MM.1S (cell line): ENCODE measurements around the gene ZNF177.

Source experiments
- EZH2 ChIP-seq: fragments of 300-600 bp; sonication (generic); optimal IDR thresholded peaks from 2 replicates; pipeline ENCODE3; 2017; ENCODE audit warnings: low read depth, mild to moderate bottlenecking, antibody characterized with exemption, low read length, mixed read lengths
- TF ChIP-seq, protein P1 (sequence below): fragments of 300-600 bp; sonication (generic); IDR thresholded peaks from 2 replicates; pipeline ENCODE4 v1.5.1; 2016; ENCODE audit warnings: antibody characterized with exemption, low read length, mixed read lengths

DNA sequence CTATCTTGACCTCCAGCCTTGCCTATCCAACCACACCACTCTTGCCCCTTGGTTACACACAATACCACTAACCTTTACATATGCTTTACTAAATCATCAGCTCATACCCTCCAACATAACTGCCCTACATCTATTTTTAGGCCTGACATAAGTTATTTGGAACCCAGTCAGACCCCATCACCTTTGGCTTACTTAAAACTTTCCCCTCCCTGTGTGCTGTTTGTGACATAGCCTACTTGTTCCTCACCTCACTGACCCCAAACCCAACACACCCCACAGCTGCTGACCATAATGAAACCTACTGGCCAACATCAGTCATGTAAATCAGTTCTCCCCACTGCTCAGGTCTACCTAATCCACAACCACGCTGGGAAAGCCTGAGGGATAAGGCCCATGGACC, 67.6 kb downstream of the ZNF177 start:
- TF ChIP-seq, protein P1, sequence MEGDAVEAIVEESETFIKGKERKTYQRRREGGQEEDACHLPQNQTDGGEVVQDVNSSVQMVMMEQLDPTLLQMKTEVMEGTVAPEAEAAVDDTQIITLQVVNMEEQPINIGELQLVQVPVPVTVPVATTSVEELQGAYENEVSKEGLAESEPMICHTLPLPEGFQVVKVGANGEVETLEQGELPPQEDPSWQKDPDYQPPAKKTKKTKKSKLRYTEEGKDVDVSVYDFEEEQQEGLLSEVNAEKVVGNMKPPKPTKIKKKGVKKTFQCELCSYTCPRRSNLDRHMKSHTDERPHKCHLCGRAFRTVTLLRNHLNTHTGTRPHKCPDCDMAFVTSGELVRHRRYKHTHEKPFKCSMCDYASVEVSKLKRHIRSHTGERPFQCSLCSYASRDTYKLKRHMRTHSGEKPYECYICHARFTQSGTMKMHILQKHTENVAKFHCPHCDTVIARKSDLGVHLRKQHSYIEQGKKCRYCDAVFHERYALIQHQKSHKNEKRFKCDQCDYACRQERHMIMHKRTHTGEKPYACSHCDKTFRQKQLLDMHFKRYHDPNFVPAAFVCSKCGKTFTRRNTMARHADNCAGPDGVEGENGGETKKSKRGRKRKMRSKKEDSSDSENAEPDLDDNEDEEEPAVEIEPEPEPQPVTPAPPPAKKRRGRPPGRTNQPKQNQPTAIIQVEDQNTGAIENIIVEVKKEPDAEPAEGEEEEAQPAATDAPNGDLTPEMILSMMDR, result no peak
- TF ChIP-seq EZH2, result no peak
